ENCODE data around the gene CD72.
"Not testable (repeated sequence)": the region's sequence is repeated elsewhere in the genome, so short reads cannot be mapped to it uniquely, and the experiment has no call there.

Gene CD72

DNA sequence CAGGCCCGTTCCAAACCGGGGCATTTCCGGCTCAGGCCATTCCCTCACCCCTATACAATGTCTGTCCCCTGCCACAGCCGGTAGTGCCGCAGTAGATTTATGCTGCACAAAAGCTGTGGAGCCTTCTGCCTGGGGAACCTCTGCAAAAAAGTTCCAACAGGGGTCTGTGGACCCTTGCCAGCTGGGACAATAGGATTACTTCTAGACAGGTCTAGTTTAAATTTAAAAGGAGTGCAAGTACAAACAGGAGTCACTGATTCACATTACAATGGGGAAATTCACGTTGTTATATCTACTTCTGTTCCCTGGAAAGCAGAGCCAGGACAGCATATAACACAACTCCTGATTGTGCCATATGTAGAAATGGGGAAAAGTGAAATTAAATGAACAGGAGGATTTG lies 34.7 kb downstream of the CD72 start:
- DNase-seq: not testable (repeated sequence)

DNA sequence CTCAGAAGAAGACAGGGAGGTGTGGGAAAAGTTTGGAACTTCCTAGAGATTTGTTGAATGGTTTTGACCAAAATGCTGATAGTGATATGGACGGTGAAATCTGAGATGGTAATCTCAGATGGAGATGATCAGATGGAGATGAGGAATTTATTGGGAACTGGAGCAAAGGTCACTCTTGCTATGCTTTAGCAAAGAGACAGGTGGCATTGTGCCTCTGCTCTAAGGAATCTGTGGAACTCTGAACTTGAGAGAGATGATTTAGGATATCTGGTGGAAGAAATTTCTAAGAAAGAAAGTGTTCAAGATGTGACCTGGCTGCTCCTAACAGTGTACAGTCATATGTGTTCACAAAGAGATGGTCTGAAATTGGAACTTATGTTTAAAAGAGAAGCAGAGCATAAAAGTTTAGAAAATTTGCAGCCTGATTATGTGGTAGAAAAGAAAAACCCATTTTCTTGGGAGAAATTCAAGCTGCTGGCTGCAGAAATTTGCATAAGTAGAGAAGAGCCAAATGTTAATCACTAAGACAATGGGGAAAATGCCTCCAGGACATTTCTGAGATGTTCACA lies 38.5 kb downstream of the CD72 start:
- DNase-seq: not testable (repeated sequence)

DNA sequence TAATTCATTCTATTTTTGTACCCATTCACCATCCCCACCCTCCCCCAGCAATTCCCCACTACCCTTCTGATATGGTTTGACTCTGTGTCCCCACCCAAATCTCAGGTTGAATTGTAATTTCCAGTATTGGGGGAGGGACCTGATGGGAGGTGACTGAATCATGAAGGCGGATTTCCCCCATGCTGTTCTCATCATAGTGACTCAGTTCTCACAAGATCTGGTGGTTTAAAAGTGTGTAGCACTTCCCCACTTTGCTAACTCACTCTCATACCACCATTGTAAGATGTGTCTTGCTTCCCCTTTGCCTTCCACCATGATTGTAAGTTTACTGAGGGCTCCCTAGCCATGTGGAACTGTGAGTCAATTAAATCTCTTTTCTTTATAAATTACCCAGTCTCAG lies 39.1 kb downstream of the CD72 start:
- DNase-seq: no peak

DNA sequence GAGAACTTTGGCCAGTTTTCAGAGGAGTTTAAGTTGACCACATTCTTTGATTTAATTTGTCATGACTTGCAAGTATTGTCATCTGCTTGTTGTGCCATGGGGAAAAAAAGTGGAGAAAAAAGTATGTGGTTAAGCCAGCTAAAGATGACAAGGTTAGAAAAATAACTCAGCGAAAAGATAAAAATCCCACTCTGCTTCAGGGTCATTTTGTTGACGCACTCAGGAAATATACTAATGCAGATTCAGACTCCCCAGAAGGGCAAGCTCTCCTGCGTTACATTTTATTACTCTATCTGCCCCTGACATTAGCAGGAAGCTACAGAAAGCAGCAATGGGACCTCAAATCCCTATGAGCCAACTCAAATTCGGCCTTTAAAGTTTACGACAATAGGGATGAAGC lies 40.7 kb downstream of the CD72 start:
- no peak for DNase-seq

DNA sequence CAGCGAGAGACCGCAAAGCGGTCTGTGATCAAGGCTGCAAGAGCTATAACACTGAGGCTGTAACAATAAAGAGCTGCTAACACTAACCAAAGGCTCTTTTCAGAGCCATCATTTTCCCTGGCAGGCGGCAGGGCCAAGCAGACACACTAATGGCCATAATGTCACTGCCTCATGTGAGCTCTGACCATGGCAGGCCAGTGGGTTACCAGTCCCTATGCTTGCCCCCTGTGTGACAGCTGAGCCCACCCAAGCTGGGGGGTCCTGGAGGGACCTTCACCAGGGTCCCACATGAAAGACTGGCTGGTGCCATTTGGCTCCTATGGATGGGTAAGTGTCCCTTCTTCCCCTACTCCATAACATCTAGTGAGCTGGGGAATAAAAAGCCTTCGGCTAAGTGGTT lies 42.7 kb downstream of the CD72 start:
- DNase-seq: no peak

DNA sequence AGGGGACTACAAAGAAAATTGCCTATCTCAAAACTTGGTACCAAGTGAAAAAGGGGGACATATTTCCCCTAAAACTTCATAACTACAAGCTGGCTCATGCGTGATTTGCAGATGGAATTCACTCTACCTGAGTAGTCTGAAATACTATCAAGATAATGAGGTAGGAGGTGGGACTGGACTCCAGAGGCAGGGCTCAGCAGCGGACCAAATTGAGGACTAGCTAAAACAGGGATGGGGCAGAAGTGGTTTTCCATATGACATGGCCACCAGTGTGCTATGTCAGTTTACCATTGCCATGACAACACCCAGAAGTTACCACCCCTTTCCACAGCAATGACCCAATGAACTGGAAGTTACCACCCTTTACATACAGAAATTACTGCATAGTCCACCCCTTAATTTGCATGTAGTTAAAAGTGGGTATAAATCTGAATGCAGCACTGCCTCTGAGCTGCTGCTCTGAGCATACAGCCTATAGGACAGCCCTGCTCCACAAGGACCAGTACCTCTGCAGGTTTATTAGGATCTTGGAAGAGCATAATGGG lies 43.6 kb downstream of the CD72 start:
- DNase-seq: no peak

DNA sequence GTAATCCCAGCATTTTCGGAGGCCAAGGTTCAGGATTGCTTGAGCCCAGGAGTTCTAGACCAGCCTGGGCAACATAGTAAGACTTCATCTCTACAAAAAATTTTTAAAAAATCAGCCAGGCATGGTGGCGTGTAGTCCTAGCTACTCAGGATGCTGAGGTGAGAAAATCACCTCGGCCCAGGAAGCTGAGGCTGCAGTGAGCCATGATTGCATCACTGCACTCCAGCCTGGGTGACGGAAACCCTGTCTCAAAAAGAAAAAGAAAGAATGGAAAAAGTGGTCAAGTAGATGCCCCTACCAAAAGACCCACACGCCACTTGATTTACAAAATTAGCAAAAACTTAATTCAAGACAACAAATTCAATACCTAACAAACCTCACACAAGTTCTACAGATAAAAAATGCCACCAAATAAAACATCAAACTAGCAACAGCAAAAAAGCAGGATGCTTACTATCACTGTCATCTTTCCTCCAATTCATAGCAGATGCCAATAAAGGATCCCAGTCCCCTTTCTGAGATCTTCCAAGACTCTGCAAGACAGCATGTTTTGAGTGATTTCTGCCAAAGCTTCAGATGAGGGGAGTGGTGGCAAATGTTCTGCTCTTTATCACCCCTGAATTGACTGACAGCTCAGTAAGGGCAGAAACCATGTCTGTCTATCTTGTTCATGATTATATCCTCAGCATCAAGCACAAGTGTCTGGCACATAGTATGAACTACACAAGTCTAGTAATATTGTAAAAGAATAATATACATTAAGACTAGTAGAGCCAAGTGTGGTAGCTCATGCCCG lies 47.3 kb downstream of the CD72 start:
- no peak for DNase-seq

DNA sequence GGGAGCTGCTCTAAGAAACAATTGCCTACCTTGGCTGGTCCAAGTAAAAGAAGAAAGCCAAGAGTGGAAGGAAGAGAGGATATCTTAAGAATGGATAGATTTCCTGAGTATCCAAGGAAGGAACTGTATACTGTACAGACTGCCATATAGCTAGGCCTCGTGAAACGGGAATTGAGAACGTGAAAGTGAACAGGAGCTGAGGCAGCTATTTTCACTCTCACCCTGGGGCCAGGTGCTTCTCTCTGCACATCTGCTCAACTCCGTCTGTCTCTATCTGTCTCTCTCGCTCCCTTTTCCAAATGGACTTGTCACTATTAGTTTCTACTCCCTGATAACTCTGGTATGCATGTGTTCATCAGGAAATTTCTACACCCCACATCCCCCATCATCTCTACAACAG lies 49.0 kb downstream of the CD72 start:
- no peak for DNase-seq

DNA sequence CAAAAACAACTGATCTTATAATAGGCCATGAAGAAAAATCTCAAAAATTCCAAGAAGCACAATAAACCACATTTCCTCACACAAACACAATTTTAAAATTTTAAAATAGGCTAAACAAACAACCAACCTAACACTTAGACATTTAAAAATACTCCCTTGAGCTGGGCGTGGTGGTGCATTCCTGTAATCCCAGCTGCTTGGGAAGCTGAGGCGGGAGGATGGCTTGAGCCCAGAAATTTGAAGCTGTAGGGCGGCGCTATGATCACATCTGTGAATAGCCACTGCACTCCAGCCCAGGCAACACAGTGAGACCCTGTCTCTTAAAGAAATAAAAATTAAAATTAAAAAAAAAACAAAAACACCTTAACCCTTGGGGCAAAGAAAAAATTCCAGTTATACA lies 50.0 kb downstream of the CD72 start:
- no peak for DNase-seq

DNA sequence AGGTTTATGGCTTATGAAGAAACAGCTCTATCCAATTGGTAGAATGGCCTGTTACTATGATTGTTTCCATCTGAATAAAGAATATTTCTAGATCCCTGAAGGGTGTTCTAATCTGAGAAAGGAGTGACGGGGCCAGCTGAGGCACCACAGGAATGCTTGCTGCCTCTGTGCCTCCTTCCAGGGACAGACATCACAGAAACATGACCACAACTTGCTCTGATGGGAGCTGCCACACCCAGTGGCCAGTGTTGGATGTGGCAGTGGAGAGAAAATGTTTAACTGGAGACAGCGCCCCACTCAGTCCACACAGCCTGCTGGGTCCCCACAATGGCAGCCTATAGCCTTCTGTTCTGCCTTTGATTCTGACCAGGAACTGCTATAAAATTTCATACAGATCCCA lies 51.8 kb downstream of the CD72 start:
- peak; percentile 21 for DNase-seq

DNA sequence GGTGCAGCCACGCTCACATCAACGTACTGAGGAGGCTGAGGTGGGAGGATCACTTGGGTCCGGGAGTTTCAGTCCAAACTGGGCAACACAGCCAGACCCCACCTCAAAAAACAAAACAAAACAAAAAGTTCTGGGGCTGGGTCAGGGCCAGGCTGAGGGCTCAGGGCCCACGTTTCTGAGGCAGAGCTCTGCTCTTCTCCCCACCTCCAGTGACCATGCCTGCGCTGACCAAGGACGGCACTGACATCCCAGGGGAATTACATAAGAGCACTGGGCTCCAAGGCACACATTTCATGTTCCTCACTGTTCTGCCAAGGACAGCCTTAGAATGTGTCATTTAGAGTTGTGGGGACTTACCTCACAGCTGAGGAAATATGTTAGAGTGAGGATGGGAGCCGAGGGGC lies 53.6 kb downstream of the CD72 start:
- no peak for DNase-seq

DNA sequence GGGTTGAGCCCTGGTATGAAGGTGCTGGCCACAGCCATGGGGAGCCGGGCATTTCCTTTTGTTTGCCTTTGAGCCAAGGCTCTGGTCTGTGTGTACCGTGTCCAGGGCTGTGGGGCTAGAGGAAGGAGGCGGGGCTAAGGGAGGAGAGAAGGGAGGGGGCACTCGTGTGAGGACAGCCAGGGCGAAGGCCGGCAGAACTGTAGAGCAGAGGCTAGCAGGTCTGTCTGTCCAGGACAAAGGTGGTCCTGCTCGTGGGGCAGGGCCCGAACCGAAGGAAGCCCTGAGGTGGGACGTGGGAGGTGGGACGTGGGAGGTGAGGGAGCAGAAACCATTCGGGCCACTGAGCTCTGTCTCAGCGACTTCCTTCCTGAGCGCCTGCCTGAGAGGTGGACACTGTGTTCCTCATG lies 54.4 kb downstream of the CD72 start:
- DNase-seq: no peak

DNA sequence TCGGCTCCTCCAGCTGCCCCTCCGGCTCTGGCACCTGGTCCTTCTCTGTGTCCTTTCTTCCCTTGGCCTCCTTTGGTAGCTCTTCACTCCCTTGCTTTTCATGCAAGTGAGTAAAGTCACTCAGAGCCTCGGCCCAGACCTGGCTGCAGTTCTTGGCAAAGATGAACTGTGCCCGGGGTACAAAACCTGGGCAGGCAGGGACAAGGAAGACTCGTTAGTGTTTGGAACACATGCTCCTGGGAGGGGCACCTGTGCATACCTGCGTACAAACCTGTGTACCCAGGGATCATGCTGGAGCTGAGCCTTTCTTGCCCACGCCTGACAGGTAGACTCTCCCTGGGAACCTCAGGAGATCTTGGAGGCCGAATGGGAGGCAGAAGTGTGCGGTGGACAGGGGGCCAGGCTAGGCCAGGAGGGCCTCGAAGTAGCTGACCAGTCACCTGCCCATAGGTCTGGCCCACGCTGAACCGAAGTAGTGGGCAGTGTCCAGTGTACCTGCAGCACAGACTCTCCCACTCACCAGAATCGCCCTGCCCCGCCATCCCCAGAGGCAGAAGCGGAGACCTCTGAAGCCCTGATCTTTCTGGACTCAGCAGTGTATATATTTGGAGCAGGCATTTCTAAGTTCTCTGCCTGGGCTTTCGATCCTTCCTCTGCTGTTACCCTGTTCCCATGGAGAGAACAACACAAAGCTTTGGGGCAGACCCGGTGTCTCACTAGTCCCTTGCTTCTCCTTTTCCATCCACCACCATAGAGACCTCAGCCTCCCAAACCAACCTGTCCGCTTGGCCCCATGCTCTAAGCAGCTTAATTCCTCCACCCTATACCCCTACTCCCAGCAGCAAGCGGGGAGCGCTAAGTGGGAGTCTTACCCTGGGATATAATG lies 55.1 kb downstream of the CD72 start:
- DNase-seq: no peak

DNA sequence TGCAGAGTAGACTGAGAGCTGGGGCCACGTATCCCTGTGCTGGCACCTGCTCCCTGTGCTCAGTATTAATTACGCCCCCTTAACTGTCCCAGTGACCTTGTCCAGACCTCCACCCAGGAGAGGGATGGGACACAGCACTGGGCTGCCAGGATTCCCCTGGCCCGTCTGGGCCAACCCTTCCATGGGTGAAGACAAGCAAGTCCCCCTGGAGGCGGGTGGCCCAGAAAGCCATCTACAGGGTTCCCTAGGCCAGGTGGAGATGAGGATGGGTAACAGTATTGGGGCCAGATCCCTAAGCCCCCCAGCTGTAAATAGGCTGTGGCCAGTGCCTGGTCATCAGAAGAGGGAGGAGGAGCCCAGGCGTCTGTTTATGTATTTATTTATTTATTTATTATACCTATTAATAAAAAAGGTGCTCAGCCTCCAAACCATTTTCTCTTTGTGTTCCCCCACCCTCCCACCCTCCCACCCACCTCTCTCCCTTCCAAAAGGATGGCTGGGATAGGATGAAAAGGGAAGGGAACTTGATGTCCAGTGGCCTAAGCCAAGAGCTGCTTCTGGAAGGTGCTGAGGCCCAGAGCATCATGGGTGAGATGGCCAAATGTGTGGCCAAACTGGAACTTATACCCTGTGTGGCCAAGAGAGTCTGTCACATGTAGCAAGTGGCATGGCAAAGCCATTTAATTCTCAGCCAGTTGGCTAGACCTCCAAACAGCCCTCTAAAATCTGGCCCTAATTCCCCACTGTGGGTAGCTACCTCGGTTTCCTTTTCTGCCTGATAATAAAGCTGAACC lies 56.5 kb downstream of the CD72 start:
- DNase-seq: no peak

DNA sequence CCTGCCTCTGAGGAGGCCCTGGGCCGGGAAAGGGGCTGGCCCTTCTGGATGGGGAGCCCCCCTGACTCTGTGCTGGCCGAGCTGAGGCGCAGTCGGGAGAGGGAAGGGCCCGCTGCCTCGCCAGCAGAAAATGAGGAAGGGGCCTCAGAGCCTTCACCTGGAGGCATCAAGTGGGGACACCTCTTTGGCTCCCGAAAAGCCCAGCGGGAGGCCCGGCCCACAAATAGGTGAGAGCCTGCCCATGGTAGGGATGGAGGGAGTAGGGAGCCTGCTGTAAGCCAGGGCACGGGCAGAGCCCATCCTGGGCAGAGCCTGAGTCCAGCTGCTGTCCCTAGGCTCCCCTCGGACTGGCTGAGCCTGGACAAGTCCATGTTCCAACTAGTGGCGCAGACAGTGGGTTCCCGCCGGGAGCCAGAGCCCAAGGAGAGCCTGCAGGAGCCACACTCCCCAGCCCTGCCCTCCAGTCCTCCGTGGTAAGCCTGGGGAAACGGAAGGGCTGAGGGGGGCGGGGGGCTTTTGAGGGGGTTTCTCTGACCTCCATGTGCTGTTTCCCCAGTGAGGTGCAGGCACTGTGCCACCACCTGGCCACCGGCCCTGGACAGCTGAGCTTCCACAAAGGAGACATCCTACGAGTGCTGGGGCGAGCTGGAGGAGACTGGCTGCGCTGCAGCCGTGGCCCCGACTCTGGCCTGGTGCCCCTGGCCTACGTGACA lies 57.4 kb downstream of the CD72 start:
- no peak for DNase-seq
